ENCODE results near the gene CLPX.
"Not testable (repeated sequence)": the region's sequence is repeated elsewhere in the genome, so short reads cannot be mapped to it uniquely, and the experiment has no call there.

The CLPX gene

GRCh38 chr15:65101891-65102708 lies 83.0 kb downstream of the CLPX start:
- DNase-seq (ENCODE audit: low read depth in 1 of 2, low spot score in 1 of 2): no peak

GRCh38 chr15:65101411-65101890 lies 83.7 kb downstream of the CLPX start:
- DNase-seq (ENCODE audit: low read depth in 1 of 2, low spot score in 1 of 2): peak in 1 of 2 donors; percentile 11

GRCh38 chr15:65100442-65100841 lies 84.7 kb downstream of the CLPX start:
- DNase-seq (ENCODE audit: low read depth in 1 of 2, low spot score in 1 of 2): no peak

GRCh38 chr15:65099801-65100200 lies 85.3 kb downstream of the CLPX start:
- DNase-seq (ENCODE audit: low read depth in 1 of 2, low spot score in 1 of 2): not testable (repeated sequence)

- no peak for DNase-seq (ENCODE audit: low read depth in 1 of 2, low spot score in 1 of 2)
Observed at GRCh38 chr15:65099336-65099735, 85.8 kb downstream of the CLPX start.

Measured in activated T-helper 1 cell treated with anti-CD3 and anti-CD28 coated beads, Interleukin-2, amount 50 U/mL, for 16 hours (primary cell).